GM23248 (cell line): Measurements from ENCODE around the gene MRPL14. TPM values are rescaled to one million over a fixed set of nuclear protein-coding genes. Genes with fewer than 3 reads are reported as not detected.

Experiments
- DNase-seq: peaks from one replicate; pipeline ENCODE4 v3.0.0-alpha.2; 2015
- H2AFZ ChIP-seq: fragments of 200-600 bp; sonication (generic); 2 replicates; pipeline ENCODE4 v1.6.1; 2016; ENCODE audit warnings: antibody characterized with exemption
- H3F3A ChIP-seq: fragments of 200-600 bp; sonication (generic); 2 replicates; pipeline ENCODE4 v1.6.1; 2016; ENCODE audit warnings: mild to moderate bottlenecking, antibody characterized with exemption, mixed run types; ENCODE audit not compliant: insufficient read depth
- H3K27ac ChIP-seq: fragments of 200-600 bp; sonication (generic); 2 replicates; pipeline ENCODE4 v1.5.1; 2016; ENCODE audit warnings: mild to moderate bottlenecking
- H3K27me3 ChIP-seq: fragments of 200-600 bp; sonication (generic); replicated peaks from 2 replicates; pipeline ENCODE4 v1.6.1; 2016; ENCODE audit warnings: mild to moderate bottlenecking; ENCODE audit not compliant: insufficient read depth
- H3K36me3 ChIP-seq: fragments of 200-600 bp; sonication (generic); 2 replicates; pipeline ENCODE4 v1.6.1; 2016; ENCODE audit warnings: low read depth, mild to moderate bottlenecking
- H3K4me1 ChIP-seq: fragments of 200-600 bp; sonication (generic); 2 replicates; pipeline ENCODE4 v1.6.1; 2016; ENCODE audit warnings: mild to moderate bottlenecking; ENCODE audit not compliant: insufficient read depth
- H3K4me2 ChIP-seq: fragments of 200-600 bp; sonication (generic); one replicate; pipeline ENCODE4 v1.6.1; 2016; ENCODE audit warnings: mild to moderate bottlenecking; ENCODE audit not compliant: unreplicated experiment
- H3K4me3 ChIP-seq: fragments of 200-600 bp; sonication (generic); 2 replicates; pipeline ENCODE4 v1.5.1; 2016; ENCODE audit warnings: mild to moderate bottlenecking
- H3K79me2 ChIP-seq: fragments of 200-600 bp; sonication (generic); 2 replicates; pipeline ENCODE4 v1.6.1; 2016; ENCODE audit warnings: mild to moderate bottlenecking; ENCODE audit not compliant: insufficient read depth
- H3K9ac ChIP-seq: fragments of 200-600 bp; sonication (generic); 2 replicates; pipeline ENCODE4 v1.6.1; 2016; ENCODE audit warnings: mild to moderate bottlenecking
- H3K9me2 ChIP-seq: fragments of 200-600 bp; sonication (generic); 2 replicates; pipeline ENCODE4 v1.6.1; 2016; ENCODE audit warnings: mixed run types, mild to moderate bottlenecking, moderate library complexity; ENCODE audit not compliant: insufficient read depth
- H3K9me3 ChIP-seq: fragments of 200-600 bp; sonication (generic); one replicate; pipeline ENCODE4 v1.6.1; 2017; ENCODE audit warnings: low read depth
- H4K20me1 ChIP-seq: fragments of 200-600 bp; sonication (generic); 2 replicates; pipeline ENCODE4 v1.6.0; 2016; ENCODE audit not compliant: insufficient read depth
- EZH2 ChIP-seq: fragments of 200-600 bp; sonication (generic); IDR thresholded peaks from 2 replicates; pipeline ENCODE4 v1.6.1; 2018; ENCODE audit warnings: antibody characterized with exemption, mild to moderate bottlenecking; ENCODE audit not compliant: insufficient read depth, poor library complexity, severe bottlenecking
- EZH2phosphoT487 ChIP-seq: fragments of 200-600 bp; sonication (generic); IDR thresholded peaks from 2 replicates; pipeline ENCODE4 v1.6.1; 2018; ENCODE audit warnings: antibody characterized with exemption, moderate library complexity, mild to moderate bottlenecking, low read depth; ENCODE audit not compliant: insufficient read depth
- WGBS, 2 experiments: methylation state at CpG; one replicate each; pipeline ENCODE4 v1.1.6; 2015 to 2017; ENCODE audit warnings: low lambda C conversion rate in 2 of 2, low coverage in 1 of 2; ENCODE audit errors: missing lambda C conversion rate in 2 of 2; 5-methylcytosine and 5-hydroxymethylcytosine counted together
- in situ Hi-C: fragments of 300-500 bp; cut with MboI; formaldehyde crosslinking; loops from 2 replicates; pipeline ENCODE4 v1.15.0; 2020
- polyA plus RNA-seq: library from polyadenylated mRNA; unstranded; fragments of >200 nt; fragmentation: Nextera tagmentation; extraction: Ambion mirVana; gene quantifications from 2 replicates; pipeline ENCODE4 v1.2.1, GENCODE V29; 2016
- total RNA-seq: library from RNA; depleted of rRNA; stranded (reverse); fragments of >200 nt; shearing (Covaris generic); gene quantifications from 2 replicates; pipeline ENCODE4 v1.2.3, GENCODE V29; 2014

The MRPL14 gene
- total and polyA plus RNA-seq, 2 experiments from 2014 or later = 47.6 to 91.2 TPM

DNA sequence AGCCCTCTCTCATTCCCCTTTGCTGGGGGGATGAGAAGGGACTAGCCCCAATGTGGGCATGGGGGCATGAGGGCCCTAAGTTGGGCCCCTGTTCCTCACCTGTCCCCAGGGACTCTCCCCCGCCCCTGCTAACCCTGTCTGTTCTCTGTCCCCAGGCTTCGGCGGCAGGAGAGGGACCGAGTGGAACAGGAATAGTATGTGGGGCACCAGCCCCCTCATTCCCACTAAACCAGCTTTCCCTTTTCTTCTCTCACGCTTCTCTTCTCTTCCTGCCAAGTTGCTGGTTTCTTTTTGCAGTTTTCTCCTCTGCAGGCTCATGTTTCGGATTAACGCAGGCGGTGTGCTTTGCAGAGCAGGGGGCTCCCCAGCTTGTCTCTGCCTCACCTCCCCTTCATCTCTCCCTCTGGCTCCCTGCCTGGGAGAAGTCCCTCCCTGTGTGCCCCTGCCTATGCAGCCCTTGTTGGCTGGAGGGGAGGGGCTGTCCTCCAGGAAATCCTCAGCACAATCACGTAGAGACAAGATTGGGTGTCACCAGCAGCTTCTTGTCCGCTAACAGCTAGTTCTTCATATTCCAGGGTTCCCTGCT is 8.0 kb upstream of the MRPL14 start:
- no peak overlapping the region for H2AFZ ChIP-seq
- H3F3A ChIP-seq = no peaks in the 10 kb centered on the region
- no peaks in the 10 kb centered on the region for H3K36me3 ChIP-seq
- 93% methylated on average over 10 of the region's 10 CpGs for WGBS, 2 experiments
- no peaks in the 10 kb centered on the region for H3K9me3 ChIP-seq
- H3K4me3 ChIP-seq = no peak overlapping the region
- TF ChIP-seq EZH2phosphoT487 = no peak
- TF ChIP-seq EZH2 = no peak
- H3K9me2 ChIP-seq = no peaks in the 10 kb centered on the region
- H3K4me1 ChIP-seq = no peaks in the 10 kb centered on the region; the same call in 1 of the 2 replicates
- H3K27ac ChIP-seq = no peak overlapping the region
- H3K27me3 ChIP-seq = no peaks in the 10 kb centered on the region
- no peak for DNase-seq
- H3K4me2 ChIP-seq = no peak overlapping the region
- H3K9ac ChIP-seq = no peak overlapping the region
- peaks cover 25% of the 10 kb centered on the region for H3K79me2 ChIP-seq
- in situ Hi-C loops = no loop called here
- H4K20me1 ChIP-seq = no peaks in the 10 kb centered on the region

DNA sequence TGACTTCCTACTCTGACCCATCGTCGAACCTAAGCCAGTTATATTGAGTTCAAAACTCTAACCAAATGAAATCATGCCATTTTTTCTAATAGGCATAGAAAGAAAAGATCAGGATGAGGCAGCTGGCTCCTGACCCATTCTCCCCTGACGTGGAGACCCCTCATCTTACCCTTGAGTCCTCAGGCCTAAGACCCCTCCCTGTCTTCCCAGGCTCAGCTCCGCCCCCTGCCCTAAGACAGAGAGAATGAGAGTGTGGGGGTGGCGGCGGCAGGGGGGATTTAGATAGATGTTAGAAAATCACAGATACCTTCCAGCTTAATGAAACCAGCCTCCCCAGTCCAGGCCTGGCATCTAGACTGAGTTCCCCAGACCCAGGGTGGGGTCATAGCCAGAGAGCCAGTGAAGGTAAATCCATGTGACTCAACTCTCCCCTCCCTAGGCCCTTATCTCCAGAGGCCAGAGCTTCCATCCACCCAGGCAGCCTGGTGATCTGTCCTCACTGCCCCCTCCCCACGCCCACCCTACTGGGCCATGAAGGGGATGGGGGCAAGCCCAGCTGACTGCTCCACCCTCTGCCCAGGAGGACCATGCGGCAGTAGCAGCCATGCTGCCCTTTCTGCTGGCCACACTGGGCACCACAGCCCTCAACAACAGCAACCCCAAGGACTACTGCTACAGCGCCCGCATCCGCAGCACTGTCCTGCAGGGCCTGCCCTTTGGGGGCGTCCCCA is 6.9 kb upstream of the MRPL14 start:
- Histone ChIP-seq H3K27ac (no peak overlapping the region), H3K27me3 (no peaks in the 10 kb centered on the region), H3K9me2 (no peaks in the 10 kb centered on the region), H3K4me3 (no peak overlapping the region), H3K4me2 (no peak overlapping the region), H3K4me1 (no peaks in the 10 kb centered on the region; the same call in 1 of the 2 replicates), H3F3A (no peaks in the 10 kb centered on the region), H4K20me1 (no peaks in the 10 kb centered on the region), H3K9ac (no peak overlapping the region), H3K9me3 (no peaks in the 10 kb centered on the region), H3K79me2 (peaks cover 36% of the 10 kb centered on the region), H2AFZ (no peak overlapping the region), H3K36me3 (no peaks in the 10 kb centered on the region)
- WGBS, 2 experiments = 88% methylated on average over 12 of the region's 12 CpGs
- in situ Hi-C loops = no loop called here
- TF ChIP-seq EZH2 (no peak), EZH2phosphoT487 (no peak)
- DNase-seq = no peak

DNA sequence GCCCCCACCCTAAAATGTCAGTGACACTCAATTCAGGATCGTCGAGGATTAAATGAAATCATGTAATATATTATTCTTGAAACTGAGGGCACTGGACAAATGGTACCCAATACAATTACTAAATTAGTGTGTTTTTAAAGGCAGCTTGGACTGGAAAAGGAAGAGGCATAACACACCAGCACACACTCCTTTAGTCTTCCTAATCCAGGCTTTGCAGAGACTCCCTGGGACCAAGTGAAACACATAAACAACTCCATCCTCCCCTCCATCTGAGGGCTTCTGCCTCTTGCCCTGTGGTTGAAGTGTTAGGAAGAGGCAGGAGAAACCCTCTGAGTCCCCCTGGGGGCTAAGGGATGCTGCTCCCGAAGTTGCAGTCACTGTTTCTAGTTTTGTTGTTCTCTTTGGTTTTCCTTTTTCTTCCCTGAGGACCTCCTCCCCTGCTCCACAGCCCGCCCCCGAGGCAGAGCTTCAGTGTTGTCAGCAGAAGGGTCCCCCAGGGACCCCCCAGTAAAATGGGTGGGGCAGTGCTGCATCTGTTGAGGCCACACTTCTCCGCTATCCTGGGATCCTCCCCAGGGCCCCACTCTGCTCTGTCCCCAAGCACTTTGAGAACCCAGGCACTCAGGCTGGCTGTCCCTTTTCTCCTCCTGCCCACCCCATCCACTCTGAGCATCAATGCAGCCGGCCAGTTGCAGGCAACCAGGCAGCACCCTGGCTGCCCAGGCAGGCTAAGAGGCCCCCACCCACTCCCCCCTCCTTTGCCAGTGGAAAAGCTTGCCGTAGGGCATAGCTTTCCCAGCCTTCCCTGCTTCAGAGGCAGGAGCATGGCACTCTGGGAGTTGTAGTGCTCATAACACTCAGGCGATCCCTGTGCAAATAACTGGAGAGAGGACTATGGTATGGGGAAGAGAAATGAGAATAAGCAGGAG is 6.0 kb upstream of the MRPL14 start:
- Histone ChIP-seq H3K9me2 (no peaks in the 10 kb centered on the region), H3K36me3 (no peaks in the 10 kb centered on the region), H3K9ac (peak overlapping the region; percentile 35), H3K27ac (no peak overlapping the region), H3K4me1 (no peaks in the 10 kb centered on the region; the same call in 1 of the 2 replicates), H3F3A (no peaks in the 10 kb centered on the region), H3K79me2 (peaks cover 45% of the 10 kb centered on the region), H3K9me3 (no peaks in the 10 kb centered on the region), H2AFZ (peak overlapping the region; percentile 48; the same call in 1 of the 2 replicates), H4K20me1 (no peaks in the 10 kb centered on the region), H3K27me3 (no peaks in the 10 kb centered on the region), H3K4me3 (0 out of 2 replicates have a peak overlapping the region, but pooled peaks have one; percentile 18), H3K4me2 (peak overlapping the region; percentile 39)
- WGBS, 2 experiments = 22 to 28% methylated on average over 8 to 9 of the region's 9 CpGs
- in situ Hi-C loops = no loop called here
- DNase-seq = peak; percentile 74
- no peak for TF ChIP-seq EZH2phosphoT487
- TF ChIP-seq EZH2 = no peak

DNA sequence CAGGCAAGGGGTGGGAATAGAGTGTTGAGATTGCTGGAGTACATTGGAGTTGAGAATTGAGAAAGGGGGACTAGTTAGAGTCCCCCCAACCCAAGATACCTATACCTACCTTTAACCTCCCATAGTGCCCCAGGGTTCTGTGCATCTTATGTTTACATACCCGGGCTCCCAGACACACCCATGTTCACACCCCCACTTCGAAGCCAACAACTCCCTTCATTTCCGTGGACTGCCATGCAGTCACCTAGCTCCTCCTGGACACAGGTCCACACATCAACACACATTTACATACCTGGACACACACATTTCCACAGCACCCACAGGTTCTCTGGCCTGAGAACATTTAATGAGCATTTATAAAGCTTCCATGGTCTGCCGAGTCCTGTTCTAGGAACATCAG is 5.2 kb upstream of the MRPL14 start:
- no peak overlapping the region for H3K9ac ChIP-seq
- H3F3A ChIP-seq = no peaks in the 10 kb centered on the region
- H4K20me1 ChIP-seq = no peaks in the 10 kb centered on the region
- no peak overlapping the region for H2AFZ ChIP-seq
- 53 to 58% methylated on average over 4 of the region's 4 CpGs for WGBS, 2 experiments
- H3K4me1 ChIP-seq = no peaks in the 10 kb centered on the region; the same call in 1 of the 2 replicates
- in situ Hi-C loops = no loop called here
- H3K4me2 ChIP-seq = no peak overlapping the region
- peaks cover 53% of the 10 kb centered on the region for H3K79me2 ChIP-seq
- TF ChIP-seq EZH2phosphoT487 (no peak), EZH2 (no peak)
- H3K27ac ChIP-seq = no peak overlapping the region
- no peaks in the 10 kb centered on the region for H3K9me2 ChIP-seq
- no peak for DNase-seq
- no peaks in the 10 kb centered on the region for H3K9me3 ChIP-seq
- H3K27me3 ChIP-seq = no peaks in the 10 kb centered on the region
- H3K36me3 ChIP-seq = no peaks in the 10 kb centered on the region
- H3K4me3 ChIP-seq = no peak overlapping the region
